Measurements from ENCODE around the gene ADK.
"Not testable (repeated sequence)": the region's sequence is repeated elsewhere in the genome, so short reads cannot be mapped to it uniquely, and the experiment has no call there.

ADK gene

DNA sequence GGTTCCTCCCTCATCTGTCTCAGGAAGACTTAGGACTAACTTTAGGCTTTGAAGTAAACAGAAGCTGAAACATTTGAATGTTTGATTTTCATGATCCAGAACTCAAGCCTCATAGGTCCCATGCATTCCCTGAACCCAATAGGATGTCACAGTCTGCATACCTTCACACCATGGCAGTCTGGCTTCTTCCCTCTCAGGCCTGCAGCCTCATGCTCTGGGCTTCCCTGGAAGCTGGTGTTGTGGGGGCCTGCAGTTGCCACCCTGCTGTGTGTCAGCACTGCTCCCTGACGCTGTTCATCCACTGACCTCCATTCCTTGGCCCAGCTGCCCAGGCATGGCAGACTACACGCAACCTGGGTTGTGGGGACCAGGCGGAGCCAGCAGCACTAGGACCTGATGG is 407.9 kb downstream of the ADK start:
- Histone ChIP-seq H3K36me3 (ENCODE audit: control insufficient read depth, insufficient read depth, low read length) (peaks cover 10% of the 10 kb centered on the region), H3K4me1 (ENCODE audit: control insufficient read depth, insufficient read depth, low read length, poor library complexity, severe bottlenecking) (no peaks in the 10 kb centered on the region), H3K9me3 (ENCODE audit: control insufficient read depth, low read length) (no peaks in the 10 kb centered on the region), H3K27ac (ENCODE audit: low read depth, low read length, severe bottlenecking) (no peak overlapping the region), H3K4me3 (ENCODE audit: extremely low read depth, insufficient read depth, low read length, poor library complexity, severe bottlenecking) (no peak overlapping the region)
- WGBS, 2 experiments (ENCODE audit: insufficient coverage in 2 of 2) = 83% methylated on average over 1 to 3 of the region's 3 CpGs

DNA sequence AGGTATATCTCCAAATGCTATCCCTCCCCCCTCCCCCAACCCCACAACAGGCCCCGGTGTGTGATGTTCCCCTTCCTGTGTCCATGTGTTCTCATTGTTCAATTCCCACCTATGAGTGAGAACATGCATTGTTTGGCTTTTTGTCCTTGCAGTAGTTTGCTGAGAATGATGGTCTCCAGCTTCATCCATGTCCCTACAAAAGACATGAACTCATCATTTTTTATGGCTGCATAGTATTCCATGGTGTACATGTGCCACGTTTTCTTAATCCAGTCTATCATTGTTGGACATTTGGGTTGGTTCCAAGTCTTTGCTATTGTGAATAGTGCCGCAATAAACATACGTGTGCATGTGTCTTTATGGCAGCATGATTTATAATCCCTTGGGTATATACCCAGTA is 417.9 kb downstream of the ADK start:
- not testable (repeated sequence) for H3K27ac ChIP-seq (ENCODE audit: low read depth, low read length, severe bottlenecking); H3K4me1 ChIP-seq (ENCODE audit: control insufficient read depth, insufficient read depth, low read length, poor library complexity, severe bottlenecking)
- WGBS, 2 experiments (ENCODE audit: insufficient coverage in 2 of 2) = no CpG with 5 or more reads among the region's 4 CpGs

DNA sequence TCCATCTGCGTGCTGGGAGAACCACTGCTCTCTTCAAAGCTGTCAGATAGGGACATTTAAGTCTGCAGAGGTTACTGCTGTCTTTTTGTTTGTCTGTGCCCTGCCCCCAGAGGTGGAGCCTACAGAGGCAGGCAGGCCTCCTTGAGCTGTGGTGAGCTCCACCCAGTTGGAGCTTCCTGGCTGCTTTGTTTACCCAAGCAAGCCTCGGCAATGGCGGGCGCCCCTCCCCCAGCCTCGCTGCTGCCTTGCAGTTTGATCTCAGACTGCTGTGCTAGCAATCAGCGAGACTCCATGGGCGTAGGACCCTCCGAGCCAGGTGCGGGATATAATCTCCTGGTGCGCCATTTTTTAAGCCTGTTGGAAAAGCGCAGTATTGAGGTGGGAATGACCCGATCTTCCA is 422.5 kb downstream of the ADK start:
- H3K36me3 ChIP-seq (ENCODE audit: control insufficient read depth, insufficient read depth, low read length); H3K4me1 ChIP-seq (ENCODE audit: control insufficient read depth, insufficient read depth, low read length, poor library complexity, severe bottlenecking); H3K4me3 ChIP-seq (ENCODE audit: extremely low read depth, insufficient read depth, low read length, poor library complexity, severe bottlenecking); H3K9me3 ChIP-seq (ENCODE audit: control insufficient read depth, low read length); H3K27ac ChIP-seq (ENCODE audit: low read depth, low read length, severe bottlenecking): not testable (repeated sequence)
- WGBS, 2 experiments (ENCODE audit: insufficient coverage in 2 of 2) = 100% methylated on average over 1 of the region's 12 CpGs; no CpG with 5 or more reads in 1 of the 2 experiments

More for the DNA sequence above, 417.9 kb downstream of the ADK start:
- not testable (repeated sequence) for H3K4me3 ChIP-seq (ENCODE audit: extremely low read depth, insufficient read depth, low read length, poor library complexity, severe bottlenecking); H3K9me3 ChIP-seq (ENCODE audit: control insufficient read depth, low read length); H3K36me3 ChIP-seq (ENCODE audit: control insufficient read depth, insufficient read depth, low read length)

DNA sequence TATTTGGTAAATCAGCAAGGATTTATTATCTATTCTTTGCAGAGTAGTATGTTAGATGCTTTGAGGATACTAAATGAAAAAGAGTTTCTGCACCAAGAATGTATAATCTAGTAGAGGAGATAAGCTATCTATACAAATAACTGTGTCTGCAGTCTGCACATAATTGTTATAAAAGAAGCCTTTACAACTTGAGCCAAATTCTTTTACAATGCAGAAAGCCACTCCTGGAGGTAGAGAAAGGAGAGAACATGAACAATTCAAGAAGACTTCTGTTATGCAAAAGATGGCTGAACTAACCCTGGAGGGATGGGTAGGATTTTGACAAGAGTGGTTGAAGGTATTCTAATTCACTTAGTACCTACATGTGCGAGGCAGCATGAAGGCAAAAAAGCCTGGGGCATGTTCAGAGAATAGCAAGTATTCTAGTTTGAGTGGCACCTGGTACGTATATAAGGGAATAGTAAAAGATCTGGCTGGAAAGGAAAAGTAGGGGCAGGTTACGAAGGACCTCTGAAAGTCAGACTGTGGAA is 424.2 kb downstream of the ADK start:
- no peaks in the 10 kb centered on the region for H3K9me3 ChIP-seq (ENCODE audit: control insufficient read depth, low read length)
- H3K27ac ChIP-seq (ENCODE audit: low read depth, low read length, severe bottlenecking) = no peak overlapping the region
- H3K36me3 ChIP-seq (ENCODE audit: control insufficient read depth, insufficient read depth, low read length) = no peaks in the 10 kb centered on the region
- H3K4me1 ChIP-seq (ENCODE audit: control insufficient read depth, insufficient read depth, low read length, poor library complexity, severe bottlenecking) = no peaks in the 10 kb centered on the region
- H3K4me3 ChIP-seq (ENCODE audit: extremely low read depth, insufficient read depth, low read length, poor library complexity, severe bottlenecking) = no peak overlapping the region
- 85 to 100% methylated on average over 2 to 3 of the region's 3 CpGs for WGBS, 2 experiments (ENCODE audit: insufficient coverage in 2 of 2)

DNA sequence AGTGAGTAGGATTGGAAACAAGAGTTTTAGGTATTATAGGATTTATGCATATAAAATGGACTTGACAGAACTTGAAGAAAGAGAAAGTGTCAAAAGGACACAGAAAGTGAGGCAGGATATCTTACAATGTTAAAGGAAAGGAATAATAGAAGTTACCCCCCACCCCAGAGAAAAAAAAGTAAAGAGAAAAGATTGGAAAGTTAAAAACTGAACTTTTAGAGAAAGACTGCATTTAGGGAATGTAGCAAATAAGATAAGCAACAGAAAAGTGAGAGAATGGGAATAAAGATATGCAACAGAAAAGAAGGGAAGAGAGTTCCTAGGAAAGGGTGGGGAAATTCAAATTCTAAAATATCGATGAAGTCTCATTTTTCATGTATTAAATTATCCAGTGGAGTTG is 424.9 kb downstream of the ADK start:
- H3K9me3 ChIP-seq (ENCODE audit: control insufficient read depth, low read length) = no peaks in the 10 kb centered on the region
- H3K36me3 ChIP-seq (ENCODE audit: control insufficient read depth, insufficient read depth, low read length) = no peaks in the 10 kb centered on the region
- no peak overlapping the region for H3K27ac ChIP-seq (ENCODE audit: low read depth, low read length, severe bottlenecking)
- WGBS, 2 experiments (ENCODE audit: insufficient coverage in 2 of 2) = no CpG with 5 or more reads among the region's 1 CpG
- H3K4me3 ChIP-seq (ENCODE audit: extremely low read depth, insufficient read depth, low read length, poor library complexity, severe bottlenecking) = no peak overlapping the region
- H3K4me1 ChIP-seq (ENCODE audit: control insufficient read depth, insufficient read depth, low read length, poor library complexity, severe bottlenecking) = no peaks in the 10 kb centered on the region

DNA sequence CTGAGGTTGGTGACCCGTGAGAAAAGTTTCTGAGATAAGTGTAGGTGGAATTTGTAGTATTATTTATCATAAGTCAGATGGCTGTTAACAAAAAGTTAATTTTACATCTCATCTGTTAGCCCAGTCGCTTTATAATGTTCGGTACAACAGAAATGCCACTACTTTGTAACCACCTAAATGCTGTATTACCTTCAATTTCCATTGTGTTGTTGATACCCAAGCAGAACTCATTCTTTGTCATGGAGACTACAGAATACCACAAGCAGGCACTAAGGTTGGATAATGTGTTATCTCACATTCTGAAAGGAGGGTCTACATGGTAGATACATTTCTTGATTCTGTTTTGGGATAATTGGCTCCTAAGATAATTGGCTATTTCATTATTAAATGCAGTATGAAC is 425.6 kb downstream of the ADK start:
- WGBS, 2 experiments (ENCODE audit: insufficient coverage in 2 of 2) = 79% methylated on average over 2 of the region's 3 CpGs; no CpG with 5 or more reads in 1 of the 2 experiments
- H3K9me3 ChIP-seq (ENCODE audit: control insufficient read depth, low read length) = no peaks in the 10 kb centered on the region
- no peaks in the 10 kb centered on the region for H3K36me3 ChIP-seq (ENCODE audit: control insufficient read depth, insufficient read depth, low read length)
- no peak overlapping the region for H3K27ac ChIP-seq (ENCODE audit: low read depth, low read length, severe bottlenecking)
- no peak overlapping the region for H3K4me3 ChIP-seq (ENCODE audit: extremely low read depth, insufficient read depth, low read length, poor library complexity, severe bottlenecking)
- H3K4me1 ChIP-seq (ENCODE audit: control insufficient read depth, insufficient read depth, low read length, poor library complexity, severe bottlenecking) = no peaks in the 10 kb centered on the region

DNA sequence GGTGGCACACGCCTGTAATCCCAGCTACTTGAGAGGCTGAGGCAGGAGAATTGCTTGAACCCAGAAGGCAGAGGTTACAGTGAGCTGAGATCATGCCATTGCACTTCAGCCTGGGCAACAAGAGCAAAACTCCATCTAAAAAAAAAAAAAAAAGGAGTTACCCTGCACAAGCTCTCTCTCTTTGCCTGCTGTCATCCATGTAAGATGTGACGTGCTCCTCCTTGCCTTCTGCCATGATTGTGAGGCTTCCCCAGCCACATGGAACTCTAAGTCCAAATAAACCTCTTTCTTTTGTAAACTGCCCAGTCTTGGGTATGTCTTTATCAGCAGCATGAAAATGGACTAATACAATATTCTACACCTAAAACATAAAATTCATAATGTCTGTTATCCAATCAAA is 429.4 kb downstream of the ADK start:
- H3K9me3 ChIP-seq (ENCODE audit: control insufficient read depth, low read length); H3K27ac ChIP-seq (ENCODE audit: low read depth, low read length, severe bottlenecking); H3K4me1 ChIP-seq (ENCODE audit: control insufficient read depth, insufficient read depth, low read length, poor library complexity, severe bottlenecking); H3K4me3 ChIP-seq (ENCODE audit: extremely low read depth, insufficient read depth, low read length, poor library complexity, severe bottlenecking); H3K36me3 ChIP-seq (ENCODE audit: control insufficient read depth, insufficient read depth, low read length): not testable (repeated sequence)
- WGBS, 2 experiments (ENCODE audit: insufficient coverage in 2 of 2) = 86 to 100% methylated on average over 1 of the region's 2 CpGs

DNA sequence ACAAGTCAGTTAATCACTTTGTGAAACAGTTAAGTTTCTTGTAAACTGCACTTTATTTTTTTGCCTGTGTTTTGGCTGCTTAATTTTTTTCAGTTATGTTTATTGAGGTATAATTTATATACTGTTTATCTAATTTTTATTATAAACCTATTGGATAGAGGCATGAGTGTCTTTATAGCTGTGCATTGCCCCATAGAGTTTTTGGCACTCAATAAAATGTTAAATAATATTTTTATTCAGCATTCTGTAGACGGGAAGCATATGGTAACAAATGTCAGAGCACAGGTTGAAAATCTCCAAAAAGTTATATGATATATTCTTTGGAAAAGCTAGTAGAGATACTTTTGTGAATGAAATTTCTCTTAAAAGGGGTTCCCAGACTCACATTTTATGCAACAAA is 431.5 kb downstream of the ADK start:
- no CpG with 5 or more reads among the region's 1 CpG for WGBS, 2 experiments (ENCODE audit: insufficient coverage in 2 of 2)
- Histone ChIP-seq H3K36me3 (ENCODE audit: control insufficient read depth, insufficient read depth, low read length) (no peaks in the 10 kb centered on the region), H3K9me3 (ENCODE audit: control insufficient read depth, low read length) (no peaks in the 10 kb centered on the region), H3K4me3 (ENCODE audit: extremely low read depth, insufficient read depth, low read length, poor library complexity, severe bottlenecking) (no peak overlapping the region), H3K27ac (ENCODE audit: low read depth, low read length, severe bottlenecking) (no peak overlapping the region), H3K4me1 (ENCODE audit: control insufficient read depth, insufficient read depth, low read length, poor library complexity, severe bottlenecking) (peaks cover 6% of the 10 kb centered on the region)

DNA sequence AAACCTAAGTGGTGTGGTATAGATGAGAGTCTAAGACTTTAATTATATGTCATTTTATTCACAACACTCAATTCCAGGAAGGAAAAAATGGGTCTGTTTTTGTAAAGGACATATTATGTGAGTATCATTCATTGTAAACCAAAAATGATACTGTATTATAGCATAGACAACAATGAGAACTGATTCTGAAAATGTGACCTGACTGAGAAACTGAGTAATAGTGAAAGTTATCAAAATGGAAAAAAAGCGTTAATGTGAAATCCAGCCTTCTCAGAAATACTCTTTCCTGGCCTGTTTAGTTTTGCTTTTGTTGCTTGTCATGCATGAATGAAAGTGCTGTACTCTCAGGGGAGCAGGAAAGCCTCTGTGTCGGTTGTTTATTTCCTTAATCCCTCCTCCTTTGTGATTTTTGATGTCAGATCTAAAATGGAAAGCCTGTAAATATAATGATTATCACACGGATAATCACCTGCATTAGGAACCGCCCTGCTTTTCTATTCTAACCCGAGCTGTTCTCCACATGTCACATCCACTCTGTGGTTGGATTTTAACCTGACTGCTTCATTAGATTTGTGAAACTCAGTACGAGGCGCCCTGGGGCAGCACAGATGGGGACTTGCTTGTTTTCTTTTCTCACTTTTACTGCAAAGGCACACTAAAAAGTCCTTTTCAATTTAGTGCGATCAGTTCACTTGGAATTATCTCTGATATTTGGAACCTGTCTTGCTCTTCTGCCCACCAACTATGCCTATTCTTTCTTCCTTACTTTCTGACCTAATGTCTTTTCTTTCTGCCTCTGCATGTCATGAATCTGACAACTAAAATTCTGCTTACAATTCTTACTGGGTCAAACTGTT is 434.4 kb downstream of the ADK start:
- peak overlapping the region; percentile 54 for H3K27ac ChIP-seq (ENCODE audit: low read depth, low read length, severe bottlenecking)
- WGBS, 2 experiments (ENCODE audit: insufficient coverage in 2 of 2) = 76 to 88% methylated on average over 4 to 5 of the region's 8 CpGs

DNA sequence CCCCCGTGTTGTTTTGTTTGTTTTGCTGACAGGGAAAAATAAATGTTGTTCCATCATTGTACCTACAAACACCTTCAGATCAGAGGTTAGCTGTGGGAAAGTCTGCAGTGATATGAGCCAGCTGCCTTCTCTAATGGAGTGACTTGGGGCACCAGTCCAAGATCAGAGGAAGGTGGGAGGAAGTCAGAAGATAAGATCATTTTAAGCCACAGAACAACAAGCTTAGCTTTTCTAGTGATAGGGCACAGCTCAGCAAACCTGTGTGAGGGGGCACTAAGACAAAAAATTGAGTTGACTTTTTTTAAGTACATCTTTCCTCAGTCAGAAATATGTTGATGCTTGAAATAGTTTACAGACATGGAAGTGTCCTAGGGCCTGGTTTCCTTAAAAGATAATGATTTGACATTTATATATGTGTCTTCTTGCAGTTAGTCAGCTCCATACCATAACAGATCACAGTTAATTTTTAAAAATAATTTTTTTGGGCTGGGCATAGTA is 435.1 kb downstream of the ADK start:
- Histone ChIP-seq H3K4me3 (ENCODE audit: extremely low read depth, insufficient read depth, low read length, poor library complexity, severe bottlenecking) (no peak overlapping the region), H3K27ac (ENCODE audit: low read depth, low read length, severe bottlenecking) (peak overlapping the region; percentile 54)
- no CpG with 5 or more reads among the region's 1 CpG for WGBS, 2 experiments (ENCODE audit: insufficient coverage in 2 of 2)

More for the DNA sequence above, 434.4 kb downstream of the ADK start:
- Histone ChIP-seq H3K4me3 (ENCODE audit: extremely low read depth, insufficient read depth, low read length, poor library complexity, severe bottlenecking) (no peak overlapping the region), H3K4me1 (ENCODE audit: control insufficient read depth, insufficient read depth, low read length, poor library complexity, severe bottlenecking) (peaks cover 6% of the 10 kb centered on the region), H3K36me3 (ENCODE audit: control insufficient read depth, insufficient read depth, low read length) (no peaks in the 10 kb centered on the region), H3K9me3 (ENCODE audit: control insufficient read depth, low read length) (no peaks in the 10 kb centered on the region)

More for the DNA sequence above, 435.1 kb downstream of the ADK start:
- Histone ChIP-seq H3K36me3 (ENCODE audit: control insufficient read depth, insufficient read depth, low read length) (no peaks in the 10 kb centered on the region), H3K4me1 (ENCODE audit: control insufficient read depth, insufficient read depth, low read length, poor library complexity, severe bottlenecking) (peaks cover 6% of the 10 kb centered on the region), H3K9me3 (ENCODE audit: control insufficient read depth, low read length) (no peaks in the 10 kb centered on the region)

Data from mesodermal cell (in vitro differentiated cells).